Endothelial cell of umbilical vein (primary cell): Measurements from ENCODE around the gene NR4A3. TPM values are rescaled to one million over a fixed set of nuclear protein-coding genes. Genes with fewer than 3 reads are reported as not detected.

ENCODE experiments used
- BruUV-seq: library from RNA; stranded (reverse); fragments of 400-500 nt; replicated peaks from 2 replicates; lab custom pipeline; 2021; lab: Mats Ljungman, UMichigan
- CTCF ChIA-PET: fragments of 300-600, 350-600 bp; sonication (Branson Sonifier 250); formaldehyde crosslinking; loops from one replicate; lab custom pipeline; 2021; ENCODE audit warnings: antibody characterized with exemption, inconsistent platforms; lab: Charles Lee
- POLR2A ChIA-PET: fragments of 300-600, 350-600 bp; sonication (Branson Sonifier 250); formaldehyde crosslinking; loops from one replicate; lab custom pipeline; 2021; ENCODE audit warnings: antibody characterized with exemption, inconsistent platforms; lab: Charles Lee
- DNase-seq: peaks from one replicate; pipeline ENCODE4 v3.0.0-alpha.2; 2011; ENCODE audit warnings: low read depth, low spot score
- FAIRE-seq: peaks from 2 replicates; lab custom pipeline; 2011; peaks lifted over from hg19 to GRCh38; lab: Jason Lieb, UNC
- H2AFZ ChIP-seq: 2 replicates; pipeline ENCODE4 v1.6.0; 2012; ENCODE audit warnings: low read depth, low read length, control low read depth, inconsistent platforms
- H3K27ac ChIP-seq: 2 replicates; pipeline ENCODE4 v1.5.1; 2011; ENCODE audit warnings: low read depth, mild to moderate bottlenecking, control low read depth, low read length, moderate library complexity; ENCODE audit not compliant: insufficient read depth
- H3K27me3 ChIP-seq, 2 experiments: 2 replicates each; pipeline versions ENCODE4 v1.6.0 to v1.6.1; 2011; ENCODE audit warnings: low read length in 2 of 2, mixed read lengths in 1 of 2; ENCODE audit not compliant: control insufficient read depth in 2 of 2, insufficient read depth in 2 of 2
- H3K36me3 ChIP-seq, 2 experiments: 2 replicates in 1 of 2; 3 replicates in 1 of 2; pipeline ENCODE4 v1.5.1; 2011; ENCODE audit warnings: low read length in 2 of 2, mild to moderate bottlenecking in 1 of 2, moderate library complexity in 1 of 2; ENCODE audit not compliant: control insufficient read depth in 2 of 2, insufficient read depth in 2 of 2; ENCODE audit errors: extremely low read depth in 1 of 2
- H3K4me1 ChIP-seq: 3 replicates; pipeline ENCODE4 v1.5.1; 2011; ENCODE audit warnings: mild to moderate bottlenecking, low read length; ENCODE audit not compliant: control insufficient read depth, insufficient read depth; ENCODE audit errors: extremely low read depth
- H3K4me2 ChIP-seq: 2 replicates; pipeline ENCODE4 v1.6.1; 2011; ENCODE audit warnings: low read length, control low read depth, mixed read lengths; ENCODE audit not compliant: insufficient read depth
- H3K4me3 ChIP-seq, 3 experiments: fragments of 200-600 bp in 1 of 3; sonication (generic), shearing (Covaris generic) in 1 of 3; replicated peaks in 1 of 3; 2 replicates each; pipeline ENCODE4 v1.5.1; 2011 to 2016; ENCODE audit warnings: control low read depth in 3 of 3, low read length in 3 of 3, mild to moderate bottlenecking in 2 of 3, inconsistent platforms in 1 of 3, low read depth in 1 of 3, moderate library complexity in 1 of 3; ENCODE audit not compliant: insufficient read depth in 1 of 3
- H3K79me2 ChIP-seq: 2 replicates; pipeline ENCODE4 v1.6.0; 2012; ENCODE audit warnings: low read length, inconsistent platforms; ENCODE audit not compliant: control insufficient read depth, insufficient read depth
- H3K9ac ChIP-seq: replicated peaks from 2 replicates; pipeline ENCODE3; 2011; ENCODE audit warnings: low read length, control low read depth; ENCODE audit not compliant: insufficient read depth; ENCODE audit errors: extremely low read depth
- H3K9me1 ChIP-seq: replicated peaks from 3 replicates; pipeline ENCODE4 v1.6.0; 2011; ENCODE audit warnings: mild to moderate bottlenecking, low read length; ENCODE audit not compliant: control insufficient read depth, insufficient read depth; ENCODE audit errors: extremely low read depth
- H3K9me3 ChIP-seq: replicated peaks from 2 replicates; pipeline ENCODE4 v1.5.1; 2012; ENCODE audit warnings: low read length, inconsistent platforms; ENCODE audit not compliant: control insufficient read depth, insufficient read depth
- H4K20me1 ChIP-seq: replicated peaks from 2 replicates; pipeline ENCODE3; 2011; ENCODE audit warnings: mild to moderate bottlenecking, low read length; ENCODE audit not compliant: control insufficient read depth, insufficient read depth; ENCODE audit errors: extremely low read depth
- EZH2 ChIP-seq: IDR thresholded peaks from 2 replicates; pipeline ENCODE4 v1.6.1; 2012; ENCODE audit warnings: borderline replicate concordance, low read depth, mild to moderate bottlenecking, moderate library complexity, low read length, inconsistent platforms; ENCODE audit not compliant: severe bottlenecking
- FOS ChIP-seq: IDR thresholded peaks from 2 replicates; pipeline ENCODE4 v1.6.1; 2011; ENCODE audit warnings: mild to moderate bottlenecking, low read length, moderate library complexity, borderline replicate concordance; ENCODE audit not compliant: insufficient read depth
- GATA2 ChIP-seq: IDR thresholded peaks from 2 replicates; pipeline ENCODE4 v1.7.0; 2011; ENCODE audit warnings: low read depth, mild to moderate bottlenecking, moderate library complexity, mixed read lengths, low read length; ENCODE audit not compliant: insufficient read length, insufficient read depth
- JUN ChIP-seq: IDR thresholded peaks from 2 replicates; pipeline ENCODE4 v1.6.1; 2011; ENCODE audit warnings: borderline replicate concordance, low read depth; ENCODE audit not compliant: insufficient read length, insufficient read depth
- MYC ChIP-seq: IDR thresholded peaks from one replicate; pipeline ENCODE4 v1.6.1; 2011; ENCODE audit warnings: mild to moderate bottlenecking, low read depth, low read length
- POLR2A ChIP-seq: IDR thresholded peaks from 2 replicates; pipeline ENCODE4 v1.6.1; 2012; ENCODE audit warnings: low read depth, mild to moderate bottlenecking, control low read depth, low read length
- POLR2AphosphoS5 ChIP-seq: IDR thresholded peaks from 2 replicates; pipeline ENCODE4 v1.6.1; 2012; ENCODE audit warnings: low read depth, mild to moderate bottlenecking, control low read depth, low read length, moderate library complexity; ENCODE audit not compliant: insufficient read depth
- dilution Hi-C: fragments of 300-500 bp; cut with MboI; formaldehyde crosslinking; loops from one replicate; pipeline ENCODE4 v1.15.0; 2019; ENCODE audit warnings: low sequenced_read_pairs; ENCODE audit not compliant: extremely low pct_ligation_motif_present
- intact Hi-C: fragments of 100-400 bp; cut with micrococcal nuclease; formaldehyde crosslinking; loops from one replicate; pipeline ENCODE4 v1.10.0; 2022
- polyA plus RNA-seq, 4 experiments: library from polyadenylated mRNA; depleted of rRNA in 3 of 4; stranded (reverse) in 3 of 4; unstranded in 1 of 4; fragments of >200 nt; gene quantifications; 2 replicates each; pipeline versions ENCODE4 v1.2.1 to v1.2.3, GENCODE V29; 2011 to 2012; ENCODE audit warnings: missing spikeins in 1 of 4
- total RNA-seq: library from RNA; stranded (reverse); gene quantifications from 2 replicates; pipeline ENCODE4 v1.2.3, GENCODE V29; 2021
- TF ChIP-seq, protein P1 (sequence below), 2 donors: IDR thresholded peaks; 1 replicate in 1 of 2; 2 replicates in 1 of 2; pipeline ENCODE4 v1.5.1; 2011; ENCODE audit warnings: low read length in 2 of 2, mild to moderate bottlenecking in 2 of 2, moderate library complexity in 2 of 2, control low read depth in 1 of 2, inconsistent platforms in 1 of 2, low read depth in 1 of 2; ENCODE audit not compliant: insufficient read depth in 1 of 2; ENCODE audit errors: extremely low read depth in 1 of 2
- TF ChIP-seq, protein P2 (sequence below): IDR thresholded peaks from 2 replicates; pipeline ENCODE4 v1.6.1; 2011; ENCODE audit not compliant: insufficient read depth, insufficient read length

The NR4A3 gene
- total and polyA plus RNA-seq, 2 donors (not counting 3 experiments of a cell fraction or from before 2014, with no cell fraction given) = 0.11 to 0.22 TPM

DNA sequence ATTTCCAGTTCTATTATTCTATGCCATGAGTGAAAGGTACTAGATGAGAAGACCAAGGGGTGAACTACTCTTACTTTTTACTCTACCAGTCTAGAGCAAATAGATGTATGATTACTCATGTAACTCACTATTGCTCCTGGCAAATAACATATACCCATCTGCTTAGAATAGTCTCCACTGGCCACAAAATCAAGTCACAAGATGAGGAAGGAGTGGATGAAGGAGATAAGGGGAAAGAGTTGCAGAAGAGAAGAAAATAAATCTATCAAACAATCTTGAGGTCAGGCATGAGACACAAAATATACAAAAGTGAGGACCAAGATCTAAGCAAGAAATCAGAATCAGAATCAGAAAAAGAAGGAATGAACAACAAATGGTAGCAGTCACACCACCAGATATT, 13.7 kb upstream of the NR4A3 start:
- Histone ChIP-seq H3K27me3 (no peaks in the 10 kb centered on the region), H3K9me1 (no peaks in the 10 kb centered on the region), H4K20me1 (no peaks in the 10 kb centered on the region), H2AFZ (no peak overlapping the region), H3K4me3 (no peak overlapping the region), H3K79me2 (no peaks in the 10 kb centered on the region), H3K4me2 (no peak overlapping the region), H3K4me1 (no peaks in the 10 kb centered on the region), H3K27ac (no peak overlapping the region), H3K36me3 (no peaks in the 10 kb centered on the region), H3K9me3 (no peaks in the 10 kb centered on the region), H3K9ac (no peak overlapping the region)
- BruUV-seq = no TSS peak
- DNase-seq = no peak
- ChIA-PET CTCF (no interaction called here), POLR2A (no interaction called here)
- intact Hi-C loops = loop anchor here (1.0 to 2.0 kb wide), 6 partner anchors 11 to 542 kb away; no protein-coding TSS in a partner anchor
- dilution Hi-C loops = no loop called here
- TF ChIP-seq, protein P1, sequence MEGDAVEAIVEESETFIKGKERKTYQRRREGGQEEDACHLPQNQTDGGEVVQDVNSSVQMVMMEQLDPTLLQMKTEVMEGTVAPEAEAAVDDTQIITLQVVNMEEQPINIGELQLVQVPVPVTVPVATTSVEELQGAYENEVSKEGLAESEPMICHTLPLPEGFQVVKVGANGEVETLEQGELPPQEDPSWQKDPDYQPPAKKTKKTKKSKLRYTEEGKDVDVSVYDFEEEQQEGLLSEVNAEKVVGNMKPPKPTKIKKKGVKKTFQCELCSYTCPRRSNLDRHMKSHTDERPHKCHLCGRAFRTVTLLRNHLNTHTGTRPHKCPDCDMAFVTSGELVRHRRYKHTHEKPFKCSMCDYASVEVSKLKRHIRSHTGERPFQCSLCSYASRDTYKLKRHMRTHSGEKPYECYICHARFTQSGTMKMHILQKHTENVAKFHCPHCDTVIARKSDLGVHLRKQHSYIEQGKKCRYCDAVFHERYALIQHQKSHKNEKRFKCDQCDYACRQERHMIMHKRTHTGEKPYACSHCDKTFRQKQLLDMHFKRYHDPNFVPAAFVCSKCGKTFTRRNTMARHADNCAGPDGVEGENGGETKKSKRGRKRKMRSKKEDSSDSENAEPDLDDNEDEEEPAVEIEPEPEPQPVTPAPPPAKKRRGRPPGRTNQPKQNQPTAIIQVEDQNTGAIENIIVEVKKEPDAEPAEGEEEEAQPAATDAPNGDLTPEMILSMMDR (IDR thresholded peaks at IDR 0.05; ENCODE audit: extremely low read depth in 1 of 2, insufficient read depth in 1 of 2, low read depth in 1 of 2, low read length in 2 of 2) = no peak
- TF ChIP-seq, protein P2, sequence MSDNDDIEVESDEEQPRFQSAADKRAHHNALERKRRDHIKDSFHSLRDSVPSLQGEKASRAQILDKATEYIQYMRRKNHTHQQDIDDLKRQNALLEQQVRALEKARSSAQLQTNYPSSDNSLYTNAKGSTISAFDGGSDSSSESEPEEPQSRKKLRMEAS = no peak
- TF ChIP-seq JUN = no peak
- no peak for TF ChIP-seq EZH2
- no peak for TF ChIP-seq GATA2
- no peak for TF ChIP-seq POLR2AphosphoS5
- TF ChIP-seq POLR2A = no peak
- TF ChIP-seq MYC = no peak
- TF ChIP-seq FOS = no peak
- no peak for FAIRE-seq
